IMR-90 (cell line): ENCODE data around the gene SCARF2.

Experiments
- CEBPB ChIP-seq: IDR thresholded peaks from 2 replicates; pipeline ENCODE4 v1.6.1; 2012; ENCODE audit warnings: low read depth, low read length, improper control_type of control experiment
- CTCF ChIP-seq: conservative IDR thresholded peaks from 2 replicates; pipeline ENCODE4 v1.5.1; 2012; ENCODE audit warnings: mild to moderate bottlenecking, low read depth, low read length, improper control_type of control experiment
- ELK1 ChIP-seq: fragments of 150-350 bp; IDR thresholded peaks from 2 replicates; pipeline ENCODE4 v1.6.1; 2016; ENCODE audit warnings: low read depth, mild to moderate bottlenecking, low read length, moderate library complexity, borderline replicate concordance
- FOS ChIP-seq: fragments of 150-350 bp; IDR thresholded peaks from 2 replicates; pipeline ENCODE4 v1.6.1; 2016; ENCODE audit warnings: low read depth, low read length
- MAZ ChIP-seq: IDR thresholded peaks from 2 replicates; pipeline ENCODE4 v1.6.1; 2012; ENCODE audit warnings: low read depth, mild to moderate bottlenecking, low read length, improper control_type of control experiment, moderate library complexity, borderline replicate concordance
- MXI1 ChIP-seq: IDR thresholded peaks from 2 replicates; pipeline ENCODE4 v1.6.1; 2012; ENCODE audit warnings: low read depth, mild to moderate bottlenecking, low read length, moderate library complexity, borderline replicate concordance
- NFE2L2 ChIP-seq: fragments of 150-350 bp; IDR thresholded peaks from 2 replicates; pipeline ENCODE4 v1.6.1; 2016; ENCODE audit warnings: low read depth, mild to moderate bottlenecking, low read length
- POLR2A ChIP-seq: IDR thresholded peaks from 2 replicates; pipeline ENCODE4 v1.6.1; 2012; ENCODE audit warnings: mild to moderate bottlenecking, low read depth, low read length
- RCOR1 ChIP-seq: IDR thresholded peaks from 2 replicates; pipeline ENCODE4 v1.6.1; 2012; ENCODE audit warnings: mild to moderate bottlenecking, low read length, improper control_type of control experiment; ENCODE audit not compliant: insufficient replicate concordance
- SMC3 ChIP-seq: fragments of 150-350 bp; IDR thresholded peaks from 2 replicates; pipeline ENCODE4 v1.6.1; 2016; ENCODE audit warnings: low read depth, mild to moderate bottlenecking, antibody characterized with exemption, low read length, moderate library complexity

- no peak for TF ChIP-seq FOS
- no peak for TF ChIP-seq POLR2A
- no peak for TF ChIP-seq ELK1
- TF ChIP-seq CTCF, result no peak
- no peak for TF ChIP-seq RCOR1
- TF ChIP-seq NFE2L2, result no peak
- no peak for TF ChIP-seq SMC3
- TF ChIP-seq CEBPB, result no peak
- TF ChIP-seq MAZ, result no peak
- TF ChIP-seq MXI1, result no peak
Measured at GRCh38 chr22:20391222-20391621, 46.4 kb downstream of the SCARF2 start.
